ENCODE data around the gene POLN.

POLN gene

DNA sequence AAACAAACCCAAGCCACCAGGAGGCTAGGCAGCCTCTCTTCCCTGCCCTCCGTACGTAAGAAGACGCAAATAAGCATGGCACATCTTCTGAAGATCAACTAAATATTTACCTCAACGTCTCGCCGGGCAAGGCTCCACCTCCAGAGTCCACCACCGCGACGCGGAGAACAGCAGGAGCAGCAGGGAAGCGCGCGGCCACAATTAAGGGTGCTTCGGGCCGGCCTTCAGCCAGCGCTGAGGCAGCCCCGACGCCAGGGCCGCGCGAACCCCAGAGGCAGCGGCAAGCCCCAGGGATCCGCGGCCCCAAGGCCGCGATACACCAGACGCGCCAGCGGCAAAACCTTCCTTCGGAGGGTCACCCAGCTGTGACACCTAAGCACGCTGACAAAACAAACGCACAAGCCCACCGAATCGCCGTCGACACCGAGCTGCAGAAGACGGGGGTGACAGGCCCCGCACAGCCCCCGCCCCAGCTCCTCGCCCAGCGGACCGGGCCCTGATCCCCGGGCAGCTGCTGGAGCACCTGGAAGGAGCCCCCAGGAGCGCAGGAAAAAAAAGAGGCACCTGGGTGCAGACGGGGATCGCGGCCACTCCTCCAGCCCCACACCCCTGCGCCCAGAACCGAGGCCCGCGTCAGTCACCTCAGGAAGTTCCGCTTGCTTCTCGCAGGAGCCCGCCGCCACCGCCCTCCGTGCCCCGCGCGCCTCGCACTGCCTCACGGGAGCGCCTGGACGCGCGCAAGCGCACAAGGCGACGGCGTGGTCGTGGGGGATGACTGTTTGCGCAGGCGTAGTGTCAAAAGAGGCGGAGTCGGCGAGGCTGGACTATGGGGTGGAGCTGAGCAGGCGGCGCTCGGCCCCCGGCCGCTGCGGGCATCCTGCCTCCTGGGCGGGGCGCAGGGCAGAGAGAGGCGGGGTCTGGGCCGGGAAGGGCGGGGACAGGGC, at the start of gene POLN, which contains the start of gene HAUS3:
Gene POLN, minus strand, starts transcription at position 712 of the 944 bp plus-strand sequence. CDS start 12,890 bp downstream, outside the sequence.
Gene HAUS3, minus strand, starts transcription at position 712 of the 944 bp plus-strand sequence. CDS start 1,175 bp downstream, outside the sequence.
- DNase-seq: peak; percentile 99 to 100

DNA sequence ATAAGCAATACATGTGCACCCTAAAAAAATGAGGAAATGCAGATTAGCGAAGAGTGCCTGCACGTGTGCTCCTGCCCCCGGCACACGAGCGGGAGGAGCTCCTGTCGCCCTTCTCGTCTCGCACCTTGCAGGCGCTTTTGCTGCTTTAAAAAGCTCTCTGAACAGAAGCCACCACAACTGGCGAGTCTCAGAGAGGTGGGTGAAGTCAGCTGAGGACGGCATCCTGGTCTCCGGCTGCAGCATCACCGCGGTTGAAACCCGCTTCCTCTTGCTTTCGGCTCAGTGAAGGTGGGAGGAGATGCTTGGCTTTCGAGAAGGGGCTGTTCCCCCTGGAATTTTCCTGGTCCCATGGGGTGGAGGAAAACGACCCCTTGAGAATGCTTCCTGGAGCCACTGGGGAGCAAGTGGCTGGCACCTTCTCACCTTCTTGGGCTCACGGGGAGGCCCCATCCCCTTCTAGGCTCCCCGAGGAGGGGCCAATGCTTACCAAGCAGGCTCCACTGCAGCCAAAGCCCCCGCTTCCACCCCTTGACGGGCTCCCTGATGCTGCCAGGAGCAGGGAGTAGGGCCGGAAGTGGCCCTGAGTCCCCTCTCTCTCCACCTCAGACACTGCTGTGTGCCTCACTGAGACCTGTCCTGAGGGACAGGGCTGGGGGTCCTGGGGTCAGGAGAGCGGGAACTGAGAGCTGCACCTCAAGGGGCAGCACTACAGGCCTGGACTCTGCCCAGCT, 49.2 kb upstream of the POLN start:
- DNase-seq: peak; percentile 80 to 87

DNA sequence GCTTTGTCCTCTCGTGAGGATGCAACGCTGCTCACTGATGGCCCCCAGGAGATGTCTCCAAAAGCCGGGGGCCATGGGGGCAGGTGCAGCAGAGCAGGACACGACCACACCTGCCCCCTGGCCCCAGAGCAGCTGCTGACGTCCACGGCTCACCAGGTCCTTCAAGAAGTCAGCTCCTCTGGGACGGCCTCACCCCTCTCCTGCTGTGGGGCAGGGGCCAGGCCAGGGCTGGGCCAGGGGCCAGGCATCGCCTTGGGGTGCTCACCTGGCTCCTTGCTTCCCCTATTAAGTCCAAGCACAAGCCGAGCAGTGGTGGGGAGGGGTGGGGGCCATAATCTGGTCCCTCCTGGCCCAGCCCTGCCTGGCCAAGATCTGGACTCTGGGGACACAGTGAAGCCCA, 48.6 kb upstream of the POLN start:
- DNase-seq: no peak

DNA sequence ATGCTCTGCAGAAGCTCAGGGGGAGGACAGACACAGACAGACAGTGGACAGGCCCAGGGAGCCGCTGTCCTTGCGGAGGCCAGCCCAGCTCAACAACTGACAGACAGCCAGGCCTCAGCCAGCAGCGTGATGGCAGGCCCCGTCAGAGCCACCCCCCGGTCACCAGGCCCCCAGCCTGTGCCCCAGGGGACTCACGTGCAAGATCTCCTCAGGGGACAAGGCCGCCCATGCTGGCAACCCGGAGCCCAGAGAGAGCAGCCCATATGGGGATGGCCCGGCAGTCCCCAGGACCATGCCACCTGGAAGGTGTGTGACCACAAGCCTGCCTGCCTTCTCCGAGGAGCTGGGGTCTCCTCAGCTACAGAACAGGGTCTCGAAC, 48.0 kb upstream of the POLN start:
- no peak for DNase-seq

DNA sequence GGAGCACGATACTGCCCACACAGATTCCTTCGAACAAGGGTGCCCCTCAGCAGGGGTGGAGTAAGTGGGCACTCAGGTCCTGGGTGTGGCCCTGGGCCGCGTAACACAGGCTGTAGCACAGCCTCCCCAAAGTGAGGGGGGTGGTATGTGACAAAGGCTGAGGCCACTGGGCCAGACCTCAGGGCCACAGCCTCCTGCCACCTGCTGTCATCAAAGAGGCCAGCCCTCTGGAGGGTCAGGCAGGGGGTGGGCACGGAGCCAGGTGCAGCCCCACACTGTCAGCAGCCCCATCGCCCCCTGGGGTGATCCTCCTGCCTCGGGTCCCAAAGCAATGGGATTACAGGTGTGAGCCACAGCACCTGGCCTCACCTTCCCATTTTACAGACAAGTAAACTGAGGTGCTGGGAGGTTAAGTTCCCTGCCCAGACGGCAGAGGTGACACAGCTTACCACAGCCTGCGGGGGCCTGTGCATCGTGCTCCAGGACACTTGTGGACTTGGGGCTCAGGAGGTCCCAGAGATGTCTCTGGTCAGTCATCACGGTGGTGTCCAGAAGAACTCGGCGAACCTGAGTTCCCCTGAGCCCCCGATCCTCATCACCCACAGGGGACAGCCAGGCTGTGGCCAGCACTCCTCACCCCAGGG, 47.5 kb upstream of the POLN start:
- DNase-seq: no peak

DNA sequence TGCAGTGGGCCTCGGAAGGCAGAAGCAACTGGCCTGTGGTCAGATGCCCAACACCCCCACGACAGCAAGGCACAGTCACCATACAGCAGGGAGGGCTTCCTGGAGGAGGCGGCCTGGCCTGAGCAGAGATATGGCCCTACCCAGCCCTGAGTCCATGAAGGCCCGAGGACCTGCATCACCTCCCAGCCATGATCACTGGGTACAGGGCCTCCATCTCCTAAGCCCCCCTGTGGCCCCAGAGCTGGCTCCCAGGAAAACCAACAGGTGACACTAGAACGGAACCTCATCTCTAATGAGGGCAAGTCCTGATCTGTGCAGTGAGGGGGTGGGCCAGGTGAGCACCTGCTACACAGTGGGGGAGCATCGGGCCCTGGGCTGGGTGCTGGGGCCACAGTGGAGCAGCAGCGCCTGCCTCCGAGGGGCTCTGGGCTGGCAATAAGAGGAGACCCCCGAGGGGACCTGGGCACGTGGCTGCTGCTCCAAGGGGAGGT, 46.2 kb upstream of the POLN start:
- DNase-seq: no peak

DNA sequence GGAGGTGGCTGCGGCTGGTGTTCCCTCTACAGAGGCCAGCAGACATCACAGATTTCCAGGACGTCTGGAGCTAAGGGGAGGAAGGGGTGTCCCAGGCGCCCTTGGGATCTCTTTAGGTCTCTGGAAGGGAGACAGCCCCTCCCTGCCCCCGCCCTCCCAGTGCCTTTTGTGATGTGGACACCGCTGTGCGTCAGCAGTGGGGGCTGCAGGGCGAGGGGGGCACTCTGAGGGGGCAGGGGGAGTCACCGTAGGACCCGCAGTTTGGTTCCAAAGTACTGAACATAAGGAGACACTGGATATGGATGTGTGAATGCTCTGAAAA, 45.6 kb upstream of the POLN start:
- DNase-seq: no peak

DNA sequence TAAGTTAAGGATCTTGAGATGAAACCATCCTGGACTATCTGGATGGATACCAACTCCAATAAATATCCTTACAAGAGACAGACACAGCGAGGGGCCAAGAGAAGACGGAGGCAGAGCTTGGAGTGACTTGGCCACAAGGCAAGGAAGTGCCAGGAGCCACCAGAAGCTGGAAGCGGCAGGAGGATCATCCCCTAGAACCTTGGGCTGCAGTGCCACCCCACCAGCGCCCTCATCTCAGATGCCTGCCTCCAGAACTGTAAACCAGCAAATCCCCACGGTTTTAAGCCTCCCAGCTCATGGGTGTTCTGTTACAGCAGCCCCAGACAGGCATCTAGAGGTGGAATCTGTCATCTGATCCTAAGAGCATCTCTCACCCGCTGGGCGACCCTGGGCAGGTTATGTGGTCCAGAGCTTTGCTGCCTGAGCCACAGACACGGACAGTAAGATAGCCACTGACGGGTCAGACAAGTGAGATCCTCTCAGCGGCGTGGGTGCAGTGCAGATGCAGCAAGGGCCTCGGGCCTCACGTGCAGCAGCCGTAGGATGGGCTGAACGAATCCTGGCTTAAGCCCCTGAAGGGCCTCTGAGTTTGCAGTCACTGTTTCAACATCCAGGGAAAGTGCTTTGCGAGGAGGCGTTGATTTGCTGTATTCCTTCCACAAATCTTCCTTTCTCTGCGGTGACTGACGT, 45.1 kb upstream of the POLN start:
- DNase-seq: no peak

DNA sequence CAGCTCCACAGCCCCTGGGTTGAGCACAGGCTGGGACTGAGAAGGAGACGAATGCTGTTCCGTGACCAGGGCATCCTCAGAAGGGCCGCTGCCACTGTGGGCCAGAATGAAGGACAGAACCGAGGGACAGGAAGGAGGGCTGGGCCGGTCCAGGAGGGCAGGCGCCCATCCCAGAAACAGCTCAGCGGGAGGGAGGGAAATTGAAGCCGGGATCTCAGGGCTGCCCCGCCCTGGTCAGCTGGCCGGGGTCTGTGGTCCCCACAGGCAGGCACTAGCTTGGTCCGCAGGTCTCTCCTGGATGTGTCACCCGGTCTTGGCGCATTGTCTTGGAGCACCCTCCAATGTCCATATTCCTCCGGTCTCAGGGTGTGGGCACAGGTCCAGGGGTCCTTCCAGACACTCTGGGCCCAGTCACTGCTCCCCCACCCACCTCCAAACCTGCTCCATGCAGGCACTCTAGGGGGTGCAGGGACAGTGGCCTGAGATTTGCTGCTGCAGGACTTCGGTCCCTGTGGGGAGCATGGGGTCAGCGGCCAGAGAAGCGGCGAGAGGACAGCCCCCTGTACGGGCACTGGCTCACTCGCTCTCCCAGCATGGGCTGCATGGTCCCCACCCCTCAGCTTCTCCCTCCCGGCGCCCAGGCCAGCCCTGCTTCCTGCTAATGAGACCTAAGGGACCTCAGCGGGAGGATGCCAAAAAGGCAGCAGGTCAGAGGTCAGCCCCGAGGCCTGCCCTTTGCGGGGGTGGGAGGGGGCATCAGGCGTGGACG, 43.9 kb upstream of the POLN start:
- DNase-seq: no peak

DNA sequence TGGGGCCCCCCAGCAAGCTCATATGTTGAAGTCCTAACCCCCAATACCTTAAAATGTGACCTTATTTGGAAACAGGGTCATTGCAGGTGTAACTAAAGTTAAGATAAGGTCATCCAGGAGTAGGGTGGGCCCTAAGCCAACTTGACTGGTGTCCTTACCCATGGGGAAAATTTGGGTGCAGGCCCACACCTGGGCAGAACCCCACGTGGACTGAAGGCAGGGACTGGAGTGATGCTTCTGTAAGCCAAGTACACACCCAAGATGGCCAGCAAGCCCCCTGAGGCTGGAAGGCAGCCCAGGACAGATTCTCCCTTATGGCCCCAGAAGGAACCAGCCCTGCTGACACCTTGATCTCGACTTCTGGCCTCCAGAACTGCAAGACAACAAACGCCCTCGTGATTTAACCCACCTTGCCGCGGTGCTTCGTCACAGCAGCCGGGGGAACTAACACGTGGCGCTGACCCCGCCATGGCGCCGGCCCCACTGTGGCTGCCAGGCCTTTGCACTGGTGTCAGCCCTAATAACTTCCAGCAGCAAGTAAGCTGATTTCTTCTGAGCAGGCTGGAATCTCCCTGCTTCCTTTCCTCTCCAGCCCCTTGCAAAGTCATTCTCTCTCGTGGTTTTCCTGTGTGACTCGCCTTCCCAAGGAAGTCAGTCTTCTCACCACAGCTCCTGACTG, 43.2 kb upstream of the POLN start:
- no peak for DNase-seq

DNA sequence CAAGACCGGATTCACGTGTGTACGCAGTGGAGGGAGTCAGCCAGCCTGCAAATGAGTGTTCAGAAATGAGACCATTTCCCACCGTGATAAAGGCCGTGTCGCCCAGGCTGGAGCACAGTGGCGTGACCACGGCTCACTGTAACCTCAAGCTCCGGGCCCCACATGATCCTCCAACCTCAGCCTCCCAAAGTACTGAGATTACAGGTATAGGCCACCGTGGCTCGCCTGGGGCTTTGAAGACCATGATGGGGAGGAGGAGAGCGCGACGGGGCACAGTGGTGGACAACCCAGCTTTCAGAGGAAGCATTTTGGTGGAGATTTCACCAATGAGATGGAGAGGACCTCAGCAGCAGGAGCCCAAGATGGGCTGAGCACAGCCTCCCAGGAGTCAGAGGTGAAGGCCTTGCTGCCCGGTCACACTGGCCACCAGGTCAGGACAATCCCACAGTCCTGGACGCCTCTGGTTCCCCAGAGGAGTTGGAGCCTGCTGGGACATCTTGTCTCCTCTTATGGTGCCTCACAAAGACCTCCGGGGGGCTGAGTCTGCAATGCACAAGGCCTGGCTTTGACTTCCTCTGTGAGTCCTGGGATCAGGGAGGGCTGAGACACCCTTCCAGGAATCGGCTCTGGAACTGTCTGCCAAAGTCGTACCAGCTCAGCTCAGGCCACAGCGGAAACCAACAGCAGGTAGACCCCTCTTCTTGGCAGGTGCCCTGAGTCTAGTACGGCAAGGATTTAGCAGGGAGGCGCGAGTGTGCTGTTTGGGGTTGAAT, 42.4 kb upstream of the POLN start:
- DNase-seq: no peak

DNA sequence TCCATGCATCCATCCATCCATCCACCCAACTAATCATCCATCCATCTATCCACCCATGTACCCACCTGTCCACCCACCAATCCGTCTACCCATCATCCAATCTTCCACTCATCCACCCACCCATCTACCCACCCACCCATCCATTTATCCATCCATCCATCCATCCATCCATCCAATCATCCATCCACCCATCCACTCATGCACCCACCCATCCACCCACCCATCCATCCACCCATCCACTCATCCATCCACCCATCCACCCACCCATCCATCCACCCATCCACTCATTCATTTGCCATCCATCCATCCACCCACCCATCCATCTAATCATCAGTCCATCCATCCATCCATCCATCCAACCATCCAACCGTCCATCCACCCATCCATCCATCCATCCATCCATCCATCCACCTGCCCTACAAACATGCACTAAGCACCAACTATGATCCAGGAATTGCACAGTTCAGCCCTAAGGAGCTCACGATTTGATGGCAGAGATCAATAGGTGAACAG, 41.3 kb upstream of the POLN start:
- DNase-seq: no peak

DNA sequence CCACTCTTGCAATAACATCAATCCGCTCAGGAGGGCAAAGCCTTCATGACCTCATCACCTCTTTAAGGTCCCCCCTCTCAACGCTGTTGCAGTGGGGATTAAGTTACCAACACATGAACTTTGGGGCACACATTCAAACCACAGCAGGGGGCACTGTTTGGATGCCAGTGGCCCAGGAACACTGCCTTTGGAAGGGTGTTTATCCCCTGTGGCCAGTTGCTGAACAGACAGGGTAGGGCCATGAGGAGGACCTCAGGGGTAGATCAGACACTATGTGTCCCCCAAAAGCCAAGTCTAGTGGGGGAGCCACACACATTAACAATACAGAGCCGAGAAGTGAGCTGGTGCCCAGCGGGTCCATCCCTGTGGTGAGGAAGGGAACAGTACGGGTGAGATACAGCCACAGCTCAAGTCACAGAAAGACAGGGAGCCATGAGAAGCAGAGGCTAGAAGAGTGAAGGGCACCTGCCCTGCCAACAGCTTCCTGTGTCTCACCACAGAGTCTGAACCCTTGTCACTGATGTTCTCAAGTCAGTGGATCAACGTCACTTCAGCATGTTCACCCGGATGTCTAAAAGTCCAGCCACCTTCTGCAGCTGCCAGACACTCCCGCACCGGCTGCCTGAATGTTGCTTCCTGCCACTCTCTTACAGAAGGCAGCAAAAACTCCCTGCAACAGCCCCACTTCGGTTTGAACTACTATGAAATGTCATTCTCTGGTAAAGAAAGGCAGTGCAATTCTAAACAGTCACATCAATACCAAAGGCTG, 39.8 kb upstream of the POLN start:
- DNase-seq: peak; percentile 90 to 92

DNA sequence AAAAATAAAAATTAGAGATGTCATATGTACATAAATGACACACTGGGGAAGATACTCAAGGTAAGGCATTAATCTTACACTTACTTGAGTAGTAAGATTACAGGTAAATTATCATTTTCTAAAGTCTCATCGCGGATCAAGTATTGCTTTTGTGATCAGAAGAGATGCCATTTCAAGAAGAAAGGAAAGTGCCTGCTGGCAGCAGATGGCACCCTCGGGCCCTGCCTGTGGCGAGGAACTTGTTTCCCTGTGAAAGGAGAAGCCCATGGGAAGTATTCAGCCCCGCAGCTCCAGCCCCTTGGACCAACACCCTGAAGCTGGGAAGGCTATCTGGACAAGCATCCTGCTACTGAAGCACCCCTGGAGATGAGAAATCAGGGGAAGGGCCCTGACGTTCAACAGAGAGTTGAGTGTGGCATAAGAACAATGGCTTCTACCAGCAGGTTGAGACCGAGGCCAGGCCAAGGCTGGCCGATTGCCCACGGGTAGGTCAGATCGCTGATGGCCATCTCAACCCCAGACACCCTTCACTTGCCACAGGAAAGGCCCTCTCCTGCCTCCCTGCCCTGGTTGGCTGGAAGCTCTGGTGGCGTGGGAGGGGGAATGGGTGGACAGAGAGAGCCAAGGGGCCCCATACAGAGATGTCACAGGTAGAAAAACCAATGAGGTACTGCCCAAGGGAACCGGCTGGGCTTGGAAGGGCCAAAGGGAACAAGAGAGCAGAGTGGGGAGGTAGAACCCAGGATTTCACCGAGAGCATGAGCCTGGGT, 38.8 kb upstream of the POLN start:
- no peak for DNase-seq

DNA sequence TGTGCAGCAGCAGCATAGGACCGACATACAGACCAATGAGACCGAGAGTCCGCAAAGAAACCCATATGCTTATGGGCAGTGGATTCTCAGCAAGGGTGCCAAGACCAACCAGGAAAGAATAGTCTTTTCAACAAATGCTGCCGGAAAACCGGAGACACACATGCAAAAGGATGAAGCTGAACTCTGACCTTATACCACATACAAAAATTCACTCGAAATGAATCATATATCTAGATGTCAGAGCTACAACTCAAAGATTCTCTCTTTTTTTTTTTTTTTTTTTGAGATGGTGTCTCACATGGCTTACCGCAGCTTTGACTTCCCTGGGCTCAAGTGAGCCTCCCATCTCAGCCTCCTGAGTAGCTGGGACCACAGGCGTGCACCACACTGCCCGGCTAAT, 36.0 kb upstream of the POLN start:
- no peak for DNase-seq

DNA sequence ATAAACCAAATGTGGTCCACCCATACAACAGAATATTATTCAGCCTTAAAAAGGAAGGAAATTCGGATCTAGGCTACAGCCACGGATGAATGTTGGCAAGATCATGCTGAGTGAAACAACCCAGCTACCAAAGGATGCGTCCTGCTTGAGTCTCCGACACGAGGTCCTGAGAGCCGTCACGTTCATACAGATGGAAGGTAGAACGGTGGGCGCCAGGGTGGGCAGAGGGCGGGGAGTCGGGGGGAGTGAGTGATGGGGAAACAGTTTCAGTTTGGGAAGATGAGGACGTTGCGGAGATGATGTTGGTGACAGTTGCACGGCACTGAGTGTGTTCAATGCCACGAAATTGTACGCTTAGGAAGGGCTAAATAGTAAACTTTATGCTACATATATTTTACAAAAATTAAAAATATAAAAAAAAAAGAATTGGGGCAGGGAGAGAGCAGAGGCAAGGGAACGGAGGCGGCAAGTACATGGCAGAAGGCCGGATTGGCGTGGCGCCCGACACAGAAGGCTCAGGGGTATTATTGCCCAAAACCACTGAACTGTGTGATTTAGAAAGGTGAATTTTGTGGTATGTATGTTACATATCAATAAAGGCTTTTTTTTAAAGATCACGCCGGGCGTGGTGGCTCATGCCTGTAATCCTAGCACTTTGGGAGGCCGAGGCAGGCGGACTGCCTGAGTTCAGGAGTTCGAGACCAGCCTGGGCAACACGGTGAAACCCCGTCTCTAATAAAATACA, 34.8 kb upstream of the POLN start:
- no peak for DNase-seq

DNA sequence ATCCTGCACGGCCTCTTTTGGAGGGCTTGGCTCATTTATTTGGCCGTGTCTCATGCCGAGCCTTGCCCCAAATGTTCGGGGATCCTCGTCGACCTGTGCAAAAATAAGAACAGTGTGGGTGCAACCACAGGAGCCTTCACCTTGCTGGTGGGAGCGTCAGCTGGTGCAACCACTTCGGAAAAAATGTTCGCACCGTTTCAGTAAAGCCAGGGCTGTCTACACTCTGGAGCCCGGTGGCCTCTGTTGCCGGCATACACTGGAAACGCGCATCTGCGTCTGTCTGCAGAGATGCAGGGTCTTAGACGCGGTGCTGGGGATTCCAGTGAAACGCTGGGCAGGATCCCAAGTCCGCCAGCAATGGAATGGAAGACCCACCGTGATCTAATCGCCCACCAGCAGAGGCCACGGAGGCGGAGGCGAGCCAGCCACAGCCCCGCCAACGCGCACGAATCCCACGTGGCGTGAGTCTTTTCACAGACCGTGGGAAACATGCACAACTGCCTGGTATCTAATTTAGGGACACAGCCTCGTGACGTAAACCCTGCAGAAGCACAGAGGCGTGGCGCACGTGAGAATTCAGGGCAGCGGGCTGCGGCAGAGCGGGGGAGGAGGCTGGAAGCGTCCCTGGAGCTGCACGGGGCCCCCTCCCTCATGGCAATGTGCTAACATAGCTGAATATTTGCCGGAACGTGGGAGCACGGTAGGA, 33.8 kb upstream of the POLN start:
- DNase-seq: no peak
